Lower leg skin (tissue), 3 donors: ENCODE results near the gene RAD51B.

ENCODE experiments used
- CTCF ChIP-seq, 3 donors: fragments of 450-650 bp; IDR thresholded peaks; one replicate each; pipeline ENCODE4 v1.5.1; 2016; ENCODE audit warnings: antibody characterized with exemption in 3 of 3, mild to moderate bottlenecking in 3 of 3, moderate library complexity in 2 of 3
- POLR2A ChIP-seq, 2 donors: fragments of 450-650 bp; IDR thresholded peaks; one replicate each; pipeline ENCODE4 v1.6.1; 2016 to 2017; ENCODE audit warnings: antibody characterized with exemption in 2 of 2, mild to moderate bottlenecking in 1 of 2, moderate library complexity in 1 of 2

DNA sequence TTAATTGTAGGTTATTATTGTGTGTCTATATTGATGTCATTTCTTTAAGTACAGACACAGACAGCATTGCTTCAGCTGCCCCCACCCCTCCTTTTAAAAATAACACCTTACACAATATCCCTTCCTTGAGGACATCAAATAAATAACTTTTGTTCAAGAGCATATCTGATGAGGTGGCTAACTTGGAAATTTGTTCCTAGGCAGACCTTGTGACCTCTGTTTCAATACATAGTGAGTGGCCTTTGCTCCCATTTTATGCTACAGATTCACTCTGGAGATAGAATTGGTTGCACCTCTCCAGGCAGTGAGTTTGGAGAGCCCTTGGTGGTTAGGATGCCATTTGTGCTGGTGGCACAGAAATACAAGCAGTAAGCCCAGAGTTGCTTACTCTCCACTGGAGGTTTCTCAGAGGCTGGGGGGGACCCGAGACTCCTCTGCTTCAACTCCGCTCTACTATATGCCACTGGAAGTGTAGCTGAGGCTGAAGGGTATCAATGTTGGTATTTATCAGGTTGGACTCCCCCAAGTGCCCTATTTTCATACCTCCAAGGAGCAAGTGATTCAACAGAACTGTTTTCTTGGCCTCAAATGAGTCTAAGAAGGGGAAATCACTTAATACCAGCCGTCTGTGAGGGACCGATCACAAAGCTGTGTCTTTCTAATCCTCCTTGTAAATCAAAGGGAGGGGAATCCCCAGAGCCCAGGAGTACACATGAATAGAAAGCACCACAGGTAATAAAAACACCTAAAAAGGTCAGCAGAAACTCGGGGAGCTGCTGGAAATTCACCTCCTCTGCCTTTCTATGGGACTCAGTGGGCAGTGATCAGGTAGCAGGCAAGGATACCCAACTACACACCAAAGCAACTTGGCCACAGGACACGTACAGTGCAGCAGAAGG lies 463.1 kb downstream of the RAD51B start:
- TF ChIP-seq CTCF (IDR thresholded peaks at IDR 0.05) (no peak), POLR2A (IDR thresholded peaks at IDR 0.05) (no peak)
